ENCODE data around the gene CNOT3. TPM values are rescaled to one million over a fixed set of nuclear protein-coding genes. Genes with fewer than 3 reads are reported as not detected.

The CNOT3 gene
- total and polyA plus RNA-seq, 2 donors: 7.6 to 27.8 TPM

GRCh38 chr19:54203151-54203611 is 65.6 kb downstream of the CNOT3 start:
- 90% methylated on average over 9 of the region's 9 CpGs for WGBS
- peaks cover 57 to 71% of the 10 kb centered on the region in 2 donors for H3K36me3 ChIP-seq (ENCODE audit: control insufficient read depth in 2 of 2, insufficient read depth in 2 of 2, low read length in 1 of 2)
- no peak overlapping the region for H3K27ac ChIP-seq (ENCODE audit: low read depth in 1 of 2, low read length in 1 of 2)
- H3K4me3 ChIP-seq (ENCODE audit: low read length in 2 of 2): no peak overlapping the region
- H3K4me1 ChIP-seq (ENCODE audit: control insufficient read depth in 2 of 2, insufficient read depth in 2 of 2, low read length in 2 of 2): peaks cover 21 to 44% of the 10 kb centered on the region in 2 donors
- H3K27me3 ChIP-seq (ENCODE audit: control insufficient read depth in 2 of 2, insufficient read depth in 1 of 2, low read length in 1 of 2): no peaks in the 10 kb centered on the region
- no peak for DNase-seq (ENCODE audit: low read depth in 6 of 9, low spot score in 9 of 9)
- H3K9me3 ChIP-seq (ENCODE audit: control insufficient read depth in 2 of 2, insufficient read depth in 1 of 2, low read length in 1 of 2): peaks cover 0 to 4% of the 10 kb centered on the region in 2 donors

- Histone ChIP-seq H3K36me3 (ENCODE audit: control insufficient read depth in 2 of 2, insufficient read depth in 2 of 2, low read length in 1 of 2) (peaks cover 66 to 79% of the 10 kb centered on the region in 2 donors), H3K27ac (ENCODE audit: low read depth in 1 of 2, low read length in 1 of 2) (no peak overlapping the region), H3K27me3 (ENCODE audit: control insufficient read depth in 2 of 2, insufficient read depth in 1 of 2, low read length in 1 of 2) (no peaks in the 10 kb centered on the region), H3K9me3 (ENCODE audit: control insufficient read depth in 2 of 2, insufficient read depth in 1 of 2, low read length in 1 of 2) (peaks cover 0 to 5% of the 10 kb centered on the region in 2 donors), H3K4me1 (ENCODE audit: control insufficient read depth in 2 of 2, insufficient read depth in 2 of 2, low read length in 2 of 2) (peaks cover 28 to 57% of the 10 kb centered on the region in 2 donors), H3K4me3 (ENCODE audit: low read length in 2 of 2) (no peak overlapping the region)
- WGBS: 94% methylated on average over 4 of the region's 4 CpGs
- DNase-seq (ENCODE audit: low read depth in 6 of 9, low spot score in 9 of 9): no peak
These were observed 67.4 kb downstream of the CNOT3 start for GRCh38 chr19:54204767-54205468.

Other genes with a start within 250 kb of the CNOT3 start
- not detected for gene CACNG7, start 228.5 kb upstream of the CNOT3 start, total RNA-seq
- 0.05 TPM for gene CACNG7, start 228.5 kb upstream of the CNOT3 start, polyA plus RNA-seq
- gene CACNG8, start 174.8 kb upstream of the CNOT3 start, total RNA-seq: not detected
- 0.05 TPM for gene CACNG8, start 174.8 kb upstream of the CNOT3 start, polyA plus RNA-seq
- gene CACNG6, start 146.1 kb upstream of the CNOT3 start, total RNA-seq: 0.05 TPM
- 0.05 TPM for gene CACNG6, start 146.1 kb upstream of the CNOT3 start, polyA plus RNA-seq
- gene VSTM1, start 73.9 kb upstream of the CNOT3 start, total RNA-seq: 1.1 TPM
- 0.37 TPM for gene VSTM1, start 73.9 kb upstream of the CNOT3 start, polyA plus RNA-seq
- 0.05 TPM for gene TARM1, start 56.4 kb upstream of the CNOT3 start, total RNA-seq
- not detected for gene TARM1, start 56.4 kb upstream of the CNOT3 start, polyA plus RNA-seq
- 0.61 TPM for gene OSCAR, start 37.0 kb upstream of the CNOT3 start, total RNA-seq
- gene OSCAR, start 37.0 kb upstream of the CNOT3 start, polyA plus RNA-seq: 5.5 TPM
- 215 TPM for gene NDUFA3, start 34.9 kb upstream of the CNOT3 start, total RNA-seq
- 190 TPM for gene NDUFA3, start 34.9 kb upstream of the CNOT3 start, polyA plus RNA-seq
- 34.9 TPM for gene TFPT, start 22.1 kb upstream of the CNOT3 start, total RNA-seq
- 34.3 TPM for gene TFPT, start 22.1 kb upstream of the CNOT3 start, polyA plus RNA-seq
- gene PRPF31, start 22.0 kb upstream of the CNOT3 start, total RNA-seq: 42.4 TPM
- 62.2 TPM for gene PRPF31, start 22.0 kb upstream of the CNOT3 start, polyA plus RNA-seq
- gene LENG1, start 22.0 kb downstream of the CNOT3 start, total RNA-seq: 12.1 TPM
- gene LENG1, start 22.0 kb downstream of the CNOT3 start, polyA plus RNA-seq: 11.9 TPM
- 2.1 TPM for gene TMC4, start 35.4 kb downstream of the CNOT3 start, total RNA-seq
- gene TMC4, start 35.4 kb downstream of the CNOT3 start, polyA plus RNA-seq: 15.4 TPM
- gene MBOAT7, start 51.8 kb downstream of the CNOT3 start, total RNA-seq: 8.2 TPM
- gene MBOAT7, start 51.8 kb downstream of the CNOT3 start, polyA plus RNA-seq: 24.6 TPM
- gene TSEN34, start 53.5 kb downstream of the CNOT3 start, total RNA-seq: 24.1 TPM
- gene TSEN34, start 53.5 kb downstream of the CNOT3 start, polyA plus RNA-seq: 38.8 TPM
- gene RPS9, start 63.1 kb downstream of the CNOT3 start, total RNA-seq: 2,697 TPM
- gene RPS9, start 63.1 kb downstream of the CNOT3 start, polyA plus RNA-seq: 3,716 TPM
- 1.1 TPM for gene LILRB3, start 85.2 kb downstream of the CNOT3 start, total RNA-seq
- gene LILRB3, start 85.2 kb downstream of the CNOT3 start, polyA plus RNA-seq: 15.5 TPM
- gene LILRA6, start 105.0 kb downstream of the CNOT3 start, total RNA-seq: 0.61 TPM
- 3.9 TPM for gene LILRA6, start 105.0 kb downstream of the CNOT3 start, polyA plus RNA-seq
- 1.3 TPM for gene LILRB5, start 119.5 kb downstream of the CNOT3 start, total RNA-seq
- gene LILRB5, start 119.5 kb downstream of the CNOT3 start, polyA plus RNA-seq: 8.3 TPM
- 0.90 TPM for gene LILRB2, start 143.3 kb downstream of the CNOT3 start, total RNA-seq
- 7.3 TPM for gene LILRB2, start 143.3 kb downstream of the CNOT3 start, polyA plus RNA-seq
- 1.5 TPM for gene LILRA5, start 175.4 kb downstream of the CNOT3 start, total RNA-seq
- gene LILRA5, start 175.4 kb downstream of the CNOT3 start, polyA plus RNA-seq: 9.2 TPM
- 2.5 TPM for gene LILRA4, start 201.4 kb downstream of the CNOT3 start, total RNA-seq
- 0.89 TPM for gene LILRA4, start 201.4 kb downstream of the CNOT3 start, polyA plus RNA-seq
- 127 TPM for gene LAIR1, start 227.2 kb downstream of the CNOT3 start, total RNA-seq
- gene LAIR1, start 227.2 kb downstream of the CNOT3 start, polyA plus RNA-seq: 128 TPM

All from thymus (tissue), 11 donors.